GM12801 (cell line): ENCODE measurements around the gene RGS13.

Experiments used
- TF ChIP-seq, protein P1 (sequence below): IDR thresholded peaks from one replicate; pipeline ENCODE4 v1.5.1; 2011; ENCODE audit warnings: control low read depth; ENCODE audit not compliant: insufficient read length; ENCODE audit errors: extremely low read depth

Gene RGS13

DNA sequence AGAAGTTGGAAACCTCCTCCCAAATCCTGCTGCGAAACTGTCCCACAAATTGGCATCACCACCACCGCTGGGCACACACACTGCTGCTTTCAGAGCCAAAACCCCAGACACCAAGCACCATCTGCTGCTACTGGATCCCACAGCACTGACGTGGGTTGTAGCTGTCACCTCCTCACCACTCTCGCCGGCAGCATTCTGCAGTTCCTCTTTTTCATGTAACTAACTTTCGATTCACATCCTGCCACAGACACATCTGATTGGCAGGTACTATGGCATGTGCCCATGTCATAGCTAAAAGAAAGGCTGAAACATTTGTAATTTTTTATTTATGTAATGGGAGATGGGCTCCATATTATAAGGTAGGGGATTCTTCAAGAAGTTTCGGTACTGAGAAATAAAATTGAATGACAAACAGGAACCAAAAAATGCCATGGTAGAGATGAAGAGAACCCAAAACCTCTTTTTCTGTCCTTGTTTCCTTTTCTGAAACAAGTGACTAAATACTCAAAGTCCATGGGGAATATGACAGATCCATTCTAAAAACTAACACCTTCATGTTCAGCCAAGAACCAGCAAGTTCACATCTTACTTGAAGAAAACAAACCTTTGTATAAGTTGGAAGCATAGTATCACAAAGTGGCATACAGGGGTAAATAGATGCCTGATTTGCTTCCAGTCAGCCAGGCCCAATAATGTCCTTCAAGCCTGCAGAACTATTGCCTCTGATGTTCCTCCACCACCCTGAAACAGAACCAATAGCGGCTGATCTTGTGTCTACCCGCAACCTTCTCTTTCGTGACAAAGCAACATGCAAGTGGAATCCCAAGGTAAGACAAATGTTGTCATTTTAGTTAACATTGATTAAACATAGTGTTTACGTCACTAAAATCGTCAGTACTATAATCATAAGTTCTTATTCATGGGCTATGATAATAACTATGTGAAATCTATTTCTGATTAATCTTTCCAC is 26.6 kb upstream of the RGS13 start:
- TF ChIP-seq, protein P1, sequence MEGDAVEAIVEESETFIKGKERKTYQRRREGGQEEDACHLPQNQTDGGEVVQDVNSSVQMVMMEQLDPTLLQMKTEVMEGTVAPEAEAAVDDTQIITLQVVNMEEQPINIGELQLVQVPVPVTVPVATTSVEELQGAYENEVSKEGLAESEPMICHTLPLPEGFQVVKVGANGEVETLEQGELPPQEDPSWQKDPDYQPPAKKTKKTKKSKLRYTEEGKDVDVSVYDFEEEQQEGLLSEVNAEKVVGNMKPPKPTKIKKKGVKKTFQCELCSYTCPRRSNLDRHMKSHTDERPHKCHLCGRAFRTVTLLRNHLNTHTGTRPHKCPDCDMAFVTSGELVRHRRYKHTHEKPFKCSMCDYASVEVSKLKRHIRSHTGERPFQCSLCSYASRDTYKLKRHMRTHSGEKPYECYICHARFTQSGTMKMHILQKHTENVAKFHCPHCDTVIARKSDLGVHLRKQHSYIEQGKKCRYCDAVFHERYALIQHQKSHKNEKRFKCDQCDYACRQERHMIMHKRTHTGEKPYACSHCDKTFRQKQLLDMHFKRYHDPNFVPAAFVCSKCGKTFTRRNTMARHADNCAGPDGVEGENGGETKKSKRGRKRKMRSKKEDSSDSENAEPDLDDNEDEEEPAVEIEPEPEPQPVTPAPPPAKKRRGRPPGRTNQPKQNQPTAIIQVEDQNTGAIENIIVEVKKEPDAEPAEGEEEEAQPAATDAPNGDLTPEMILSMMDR: no peak

DNA sequence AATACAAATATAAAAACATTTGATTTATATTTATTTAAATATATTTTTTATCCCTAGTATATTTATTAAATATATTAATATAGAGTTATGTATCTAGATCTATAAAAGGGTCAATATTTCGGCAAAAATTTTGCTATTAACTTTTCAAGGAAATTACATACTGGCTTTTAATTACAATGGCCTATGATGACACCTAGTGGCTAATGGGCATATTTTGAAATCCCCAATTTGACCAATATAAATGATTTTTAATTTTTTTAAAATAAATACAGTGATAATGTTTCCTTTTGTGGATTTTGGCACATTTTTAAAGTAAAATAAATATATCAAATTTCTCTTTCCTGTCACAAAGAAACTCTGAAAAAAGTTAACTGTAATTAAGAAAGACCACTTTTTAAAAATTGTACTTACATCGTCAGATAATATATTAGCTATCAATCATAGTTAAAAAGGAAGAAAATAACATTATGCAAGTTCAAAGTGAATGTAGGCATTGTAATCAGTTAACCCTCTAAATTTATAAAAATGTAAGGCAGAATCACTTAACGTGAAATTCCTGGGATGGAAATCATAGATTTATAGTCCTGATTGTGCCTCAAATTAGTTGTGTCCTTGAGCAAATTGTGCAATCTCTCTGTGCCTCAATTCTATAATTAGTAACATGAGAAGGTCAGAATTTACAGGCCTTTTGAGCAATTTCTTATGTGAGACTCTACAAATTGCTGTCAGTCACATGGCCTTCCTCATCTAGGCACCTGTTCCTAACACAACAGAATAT is 25.6 kb upstream of the RGS13 start:
- TF ChIP-seq, protein P1: no peak

DNA sequence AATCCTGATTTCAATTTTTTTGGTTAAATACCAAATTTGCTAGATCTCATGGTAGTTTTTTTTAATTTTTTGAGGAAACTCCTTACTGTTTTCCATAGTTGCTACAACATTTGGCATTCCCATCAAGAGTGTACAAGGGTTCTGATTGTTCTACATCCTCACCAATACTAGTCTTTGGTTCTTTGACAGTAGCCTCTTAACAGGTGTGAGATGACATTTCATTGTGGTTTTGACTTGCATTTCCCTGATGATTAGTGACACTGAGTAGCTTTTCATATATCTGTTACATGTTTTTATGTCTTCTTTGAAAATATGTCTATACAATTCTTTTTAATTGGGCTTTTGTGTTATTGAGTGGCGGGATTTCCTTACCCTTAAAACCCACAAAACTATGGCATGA is 20.9 kb upstream of the RGS13 start:
- TF ChIP-seq, protein P1: no peak

DNA sequence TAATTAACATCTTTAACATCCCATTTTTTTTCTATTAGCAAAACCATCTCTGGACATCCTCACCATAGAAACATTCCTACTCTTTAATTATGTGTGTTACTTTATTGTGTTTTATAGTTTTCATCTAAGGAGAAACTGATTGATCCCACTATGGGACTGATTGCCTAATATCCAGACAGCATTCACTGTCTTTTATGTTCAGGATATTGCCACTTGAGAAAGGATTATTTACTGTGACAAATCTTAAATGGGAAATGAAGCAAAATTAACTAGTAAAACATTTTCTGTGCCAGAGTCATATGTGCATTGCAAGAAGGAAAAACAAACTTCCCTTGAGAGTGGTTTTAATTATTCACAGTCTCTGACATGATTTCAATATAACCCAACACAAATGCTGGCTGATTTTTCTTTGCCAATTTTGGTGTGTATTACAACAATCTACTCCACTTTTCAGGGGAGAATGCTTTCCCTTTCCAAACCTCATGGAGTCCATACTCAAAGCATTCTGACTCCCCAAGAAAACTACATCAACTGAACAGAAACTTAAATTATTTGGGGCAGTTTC is 15.8 kb upstream of the RGS13 start:
- TF ChIP-seq, protein P1: no peak

DNA sequence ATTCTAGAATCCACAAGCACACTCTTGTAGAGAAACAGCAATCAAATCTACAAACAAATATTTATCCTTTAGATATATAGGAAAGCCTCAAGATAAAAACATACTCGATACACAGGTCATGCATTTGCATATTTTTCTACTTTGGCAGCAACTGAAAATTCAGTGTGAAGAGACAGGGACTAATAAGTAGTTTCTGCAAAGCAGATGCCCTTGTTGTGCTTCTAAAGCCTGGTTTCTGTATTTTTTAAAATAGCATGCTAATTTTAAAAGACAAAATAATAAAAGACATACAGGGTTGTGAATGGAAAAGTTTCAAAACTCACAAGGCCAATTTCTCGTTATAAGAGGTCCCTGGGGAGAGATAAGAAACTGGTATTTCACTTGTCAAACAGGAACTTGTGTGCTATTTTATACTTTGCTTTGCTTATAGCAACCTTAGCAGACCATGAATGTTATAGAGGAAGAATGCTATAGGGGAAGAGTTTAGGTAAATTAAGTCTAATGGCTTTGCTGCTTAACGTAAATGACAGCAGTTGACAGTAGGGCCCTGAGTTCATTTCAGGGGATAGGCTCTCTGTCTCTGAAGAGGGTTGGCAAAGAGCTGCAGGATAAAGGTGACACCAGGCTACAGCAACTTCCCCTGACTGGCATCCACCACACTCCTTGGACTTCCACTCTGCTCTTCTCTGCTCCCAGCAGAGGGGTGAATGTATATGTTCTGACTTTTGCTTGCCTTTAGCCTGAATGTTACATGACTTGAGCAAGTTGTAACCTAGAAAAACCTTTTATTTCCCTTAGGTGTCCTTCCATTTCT is 9.4 kb upstream of the RGS13 start:
- TF ChIP-seq, protein P1: no peak

DNA sequence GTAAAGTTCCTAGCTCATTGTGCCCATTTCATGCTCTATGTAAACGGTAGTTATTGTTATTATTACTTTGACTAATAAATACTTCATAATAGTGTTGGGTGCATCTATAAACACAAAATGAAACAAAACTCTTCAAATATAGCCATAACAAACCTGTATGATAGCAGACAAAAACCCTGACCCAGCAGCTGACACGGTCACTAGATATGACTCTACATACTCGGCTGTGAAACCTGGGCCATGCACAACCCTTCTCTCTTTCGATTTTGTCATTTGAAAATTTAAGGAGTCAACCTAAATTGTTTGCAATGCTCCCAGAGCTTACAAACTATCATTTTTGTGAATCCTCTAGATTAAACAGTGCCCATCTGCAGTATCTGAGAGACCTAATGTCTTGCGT is 8.0 kb upstream of the RGS13 start:
- TF ChIP-seq, protein P1: no peak
